Chondrocyte (in vitro differentiated cells): Measurements from ENCODE around the gene GRID2. TPM values are rescaled to one million over a fixed set of nuclear protein-coding genes. Genes with fewer than 3 reads are reported as not detected.

Source experiments
- DNase-seq: peaks from one replicate; pipeline ENCODE4 v3.0.0; 2021; ENCODE audit warnings: mixed read lengths, low spot score
- H3K27ac Mint-ChIP-seq: one replicate; pipeline ENCODE4 v1.8.0; 2021; ENCODE audit warnings: mild to moderate bottlenecking, moderate library complexity, mixed read lengths; ENCODE audit not compliant: unreplicated experiment
- H3K27me3 Mint-ChIP-seq: 2 replicates; pipeline ENCODE4 v1.8.0; 2021; ENCODE audit warnings: low read depth, mixed read lengths
- H3K36me3 Mint-ChIP-seq: 2 replicates; pipeline ENCODE4 v1.8.0; 2021; ENCODE audit warnings: low read depth, mixed read lengths
- H3K4me1 Mint-ChIP-seq: 2 replicates; pipeline ENCODE4 v1.8.0; 2021; ENCODE audit warnings: low read depth, mild to moderate bottlenecking, mixed read lengths
- H3K4me3 Mint-ChIP-seq: one replicate; pipeline ENCODE4 v1.8.0; 2021; ENCODE audit warnings: mild to moderate bottlenecking, moderate library complexity, mixed read lengths; ENCODE audit not compliant: unreplicated experiment
- H3K9me3 Mint-ChIP-seq: 2 replicates; pipeline ENCODE4 v1.8.0; 2021; ENCODE audit warnings: low read depth, mixed read lengths
- total RNA-seq: library from RNA; stranded (reverse); gene quantifications from 3 replicates; pipeline ENCODE4 v1.2.1, GENCODE V29; 2021
- TF ChIP-seq, protein P1 (sequence below): fragments of 200-600 bp; sonication (generic); IDR thresholded peaks from 2 replicates; pipeline ENCODE4 v1.5.0; 2021; ENCODE audit warnings: antibody characterized with exemption, mild to moderate bottlenecking, moderate library complexity

The GRID2 gene
- total RNA-seq, 1 donor from 2014 or later: not detected

DNA sequence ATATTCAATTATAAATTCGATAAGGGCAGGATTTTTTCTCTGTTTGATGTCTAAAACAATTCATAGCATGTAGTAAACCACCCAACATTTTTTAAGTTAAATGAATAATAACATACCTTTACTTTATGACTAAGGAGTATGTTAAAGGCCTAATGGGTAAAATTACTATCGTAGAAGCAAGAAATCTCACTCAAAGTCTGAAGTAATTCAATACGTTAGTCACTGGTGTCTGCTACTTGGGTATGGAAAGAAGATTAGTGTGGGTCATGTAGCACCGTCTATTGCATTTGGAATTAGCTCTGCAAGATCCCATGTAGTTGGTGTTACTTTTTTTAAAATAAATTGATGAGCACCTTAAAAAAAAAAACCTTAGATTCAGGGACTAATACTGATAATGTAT is 374.5 kb downstream of the GRID2 start:
- no peak overlapping the region for H3K4me3 Mint-ChIP-seq
- H3K27me3 Mint-ChIP-seq: peaks cover 2% of the 10 kb centered on the region
- TF ChIP-seq, protein P1, sequence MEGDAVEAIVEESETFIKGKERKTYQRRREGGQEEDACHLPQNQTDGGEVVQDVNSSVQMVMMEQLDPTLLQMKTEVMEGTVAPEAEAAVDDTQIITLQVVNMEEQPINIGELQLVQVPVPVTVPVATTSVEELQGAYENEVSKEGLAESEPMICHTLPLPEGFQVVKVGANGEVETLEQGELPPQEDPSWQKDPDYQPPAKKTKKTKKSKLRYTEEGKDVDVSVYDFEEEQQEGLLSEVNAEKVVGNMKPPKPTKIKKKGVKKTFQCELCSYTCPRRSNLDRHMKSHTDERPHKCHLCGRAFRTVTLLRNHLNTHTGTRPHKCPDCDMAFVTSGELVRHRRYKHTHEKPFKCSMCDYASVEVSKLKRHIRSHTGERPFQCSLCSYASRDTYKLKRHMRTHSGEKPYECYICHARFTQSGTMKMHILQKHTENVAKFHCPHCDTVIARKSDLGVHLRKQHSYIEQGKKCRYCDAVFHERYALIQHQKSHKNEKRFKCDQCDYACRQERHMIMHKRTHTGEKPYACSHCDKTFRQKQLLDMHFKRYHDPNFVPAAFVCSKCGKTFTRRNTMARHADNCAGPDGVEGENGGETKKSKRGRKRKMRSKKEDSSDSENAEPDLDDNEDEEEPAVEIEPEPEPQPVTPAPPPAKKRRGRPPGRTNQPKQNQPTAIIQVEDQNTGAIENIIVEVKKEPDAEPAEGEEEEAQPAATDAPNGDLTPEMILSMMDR: no peak
- no peaks in the 10 kb centered on the region for H3K36me3 Mint-ChIP-seq
- H3K9me3 Mint-ChIP-seq: no peaks in the 10 kb centered on the region
- no peaks in the 10 kb centered on the region for H3K4me1 Mint-ChIP-seq
- DNase-seq: no peak
- no peak overlapping the region for H3K27ac Mint-ChIP-seq

DNA sequence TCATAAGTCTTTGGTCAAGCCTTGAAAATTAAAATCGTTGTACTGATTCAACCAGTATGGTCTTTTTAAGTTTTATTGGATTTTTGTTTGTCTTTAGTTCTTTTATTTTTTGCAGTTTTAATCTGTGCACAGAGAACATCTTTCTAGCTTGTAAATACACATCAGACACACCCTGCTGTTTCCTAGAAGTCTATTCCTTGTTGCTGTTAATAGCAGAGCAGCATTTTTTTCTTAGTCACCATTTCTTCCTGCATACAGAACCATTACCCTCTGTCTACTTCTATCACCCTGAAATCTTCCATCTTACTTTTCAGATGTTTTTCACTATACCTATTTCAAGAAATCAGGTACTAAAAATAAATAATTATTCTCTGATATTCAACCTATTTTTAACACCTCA is 375.4 kb downstream of the GRID2 start:
- Mint-ChIP-seq H3K27me3 (peaks cover 2% of the 10 kb centered on the region), H3K27ac (no peak overlapping the region), H3K9me3 (no peaks in the 10 kb centered on the region), H3K4me3 (no peak overlapping the region), H3K4me1 (no peaks in the 10 kb centered on the region), H3K36me3 (no peaks in the 10 kb centered on the region)
- DNase-seq: no peak
- TF ChIP-seq, protein P1: no peak

GRCh38 chr4:92714640-92715039 is 410.9 kb downstream of the GRID2 start:
- Mint-ChIP-seq H3K4me3 (no peak overlapping the region), H3K27me3 (peaks cover 3% of the 10 kb centered on the region), H3K27ac (no peak overlapping the region), H3K9me3 (no peaks in the 10 kb centered on the region), H3K4me1 (no peaks in the 10 kb centered on the region), H3K36me3 (no peaks in the 10 kb centered on the region)
- TF ChIP-seq, protein P1: no peak
- no peak for DNase-seq

- no peak for DNase-seq
- peaks cover 9% of the 10 kb centered on the region for H3K27me3 Mint-ChIP-seq
- H3K9me3 Mint-ChIP-seq: no peaks in the 10 kb centered on the region
- no peaks in the 10 kb centered on the region for H3K4me1 Mint-ChIP-seq
- TF ChIP-seq, protein P1: no peak
- no peak overlapping the region for H3K27ac Mint-ChIP-seq
- no peaks in the 10 kb centered on the region for H3K36me3 Mint-ChIP-seq
- H3K4me3 Mint-ChIP-seq: no peak overlapping the region
Measured at GRCh38 chr4:92733231-92733630, 429.5 kb downstream of the GRID2 start.

DNA sequence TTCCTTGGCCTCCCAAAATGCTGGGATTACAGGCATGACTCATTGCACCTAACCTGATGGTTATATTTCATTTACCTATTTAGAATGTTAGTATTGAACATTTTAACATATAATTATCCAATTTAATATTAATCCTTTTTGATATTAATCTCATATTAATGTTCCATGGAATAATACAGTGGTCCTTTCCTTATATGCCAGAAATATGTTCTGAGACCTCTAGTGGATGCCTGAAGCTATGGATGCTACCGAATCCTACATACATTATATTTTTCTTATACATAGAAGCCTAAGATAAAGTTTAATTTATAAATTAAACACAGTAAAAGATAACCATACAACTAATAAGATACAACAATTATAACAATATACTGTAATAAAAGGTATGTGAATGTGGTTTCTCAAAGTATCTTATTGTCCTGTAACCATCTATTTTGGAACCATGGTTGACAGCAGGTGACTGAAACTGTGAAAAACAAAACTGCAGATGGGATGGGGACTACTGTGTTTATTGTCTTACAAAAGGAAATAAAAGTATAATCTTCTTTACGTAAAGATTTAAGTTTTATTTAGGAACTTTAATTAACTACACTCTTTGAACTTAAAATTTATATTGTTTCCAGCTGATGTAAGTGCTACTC is 431.4 kb downstream of the GRID2 start:
- H3K9me3 Mint-ChIP-seq: no peaks in the 10 kb centered on the region
- no peak for DNase-seq

More for the DNA sequence above, 431.4 kb downstream of the GRID2 start:
- Mint-ChIP-seq H3K4me1 (no peaks in the 10 kb centered on the region), H3K36me3 (no peaks in the 10 kb centered on the region), H3K27me3 (peaks cover 9% of the 10 kb centered on the region), H3K4me3 (no peak overlapping the region), H3K27ac (no peak overlapping the region)
- TF ChIP-seq, protein P1: peak; percentile 37
